Activated CD8-positive, alpha-beta memory T cell treated with anti-CD3 and anti-CD28 coated beads, Interleukin-2, amount 50 U/mL, for 48 hours (primary cell): ENCODE results near the gene MYBPH.

Experiments
- DNase-seq: peaks from one replicate; pipeline ENCODE4 v3.0.0-alpha.2; 2020

MYBPH gene

DNA sequence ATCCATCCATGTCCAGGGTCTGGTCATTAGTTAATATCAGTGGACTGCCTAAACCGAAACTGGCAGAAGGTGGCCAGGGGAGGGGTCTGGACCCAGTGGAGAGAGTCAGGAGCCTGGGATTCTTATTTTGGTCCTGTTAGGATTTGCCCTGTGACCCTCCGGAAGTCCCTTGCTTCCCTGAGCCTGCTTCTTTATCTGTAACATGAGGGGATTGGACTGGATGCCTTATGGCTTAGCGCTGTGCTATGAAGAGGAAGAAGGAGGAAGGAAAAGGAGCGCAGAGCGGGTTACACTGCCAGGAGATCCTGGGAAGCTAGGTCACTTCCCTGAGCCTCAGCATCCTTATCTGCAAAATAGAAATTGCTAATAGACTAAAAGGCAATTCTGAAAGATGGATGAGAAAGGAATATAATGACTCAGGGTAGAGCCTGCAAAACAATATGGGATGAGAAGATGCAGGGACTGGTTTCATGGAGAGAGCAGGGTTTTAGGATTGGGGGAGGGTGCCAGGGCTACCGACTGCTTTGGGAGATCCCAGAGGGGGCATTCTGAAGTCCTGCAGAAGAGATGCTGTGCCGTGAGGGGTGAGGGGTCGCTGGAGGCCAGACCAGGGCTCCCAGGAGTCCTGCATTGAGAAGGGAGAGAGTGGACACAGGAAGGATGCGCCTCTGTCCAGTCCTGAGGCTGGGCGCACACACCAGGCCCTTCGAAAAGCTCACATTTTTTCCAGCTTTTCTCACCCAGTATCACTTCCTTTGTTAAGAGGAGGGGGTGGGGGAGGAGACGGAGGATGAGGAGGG lies 48.6 kb downstream of the MYBPH start:
- no peak for DNase-seq

DNA sequence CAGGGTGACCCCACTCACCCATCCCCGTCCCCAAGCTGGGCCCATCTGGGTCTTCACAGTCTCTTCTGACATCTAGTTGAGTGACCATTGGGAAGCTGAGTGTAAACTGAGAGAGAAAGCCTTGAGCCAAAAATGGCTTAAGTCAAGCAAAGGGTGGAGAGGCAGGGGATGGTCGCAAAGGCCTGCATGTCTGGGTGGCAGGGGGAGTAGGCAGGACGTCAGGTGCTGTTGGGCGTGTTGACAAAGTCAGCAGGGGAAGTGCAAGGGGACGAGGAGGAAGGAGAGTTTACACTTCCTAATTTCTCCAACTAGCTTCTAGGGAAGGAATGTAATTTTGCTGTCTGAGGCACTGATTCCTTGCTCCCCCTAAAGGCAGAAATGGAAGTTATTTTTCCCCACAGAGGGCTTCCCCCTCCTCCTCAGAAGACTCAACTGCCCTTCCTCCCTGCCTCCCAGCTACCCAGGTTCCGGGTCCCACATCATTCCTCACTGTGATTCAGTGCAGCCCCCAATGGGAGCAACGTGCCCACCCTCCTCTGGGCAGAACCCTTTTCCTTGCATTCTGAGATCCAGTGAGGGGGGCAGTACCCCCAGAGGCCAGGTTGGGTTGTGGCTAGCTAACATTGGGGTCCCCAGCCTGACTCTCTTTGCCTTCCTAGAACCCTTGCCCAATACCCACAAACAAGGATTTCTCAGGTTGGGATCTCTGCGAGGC lies 49.3 kb downstream of the MYBPH start:
- no peak for DNase-seq

DNA sequence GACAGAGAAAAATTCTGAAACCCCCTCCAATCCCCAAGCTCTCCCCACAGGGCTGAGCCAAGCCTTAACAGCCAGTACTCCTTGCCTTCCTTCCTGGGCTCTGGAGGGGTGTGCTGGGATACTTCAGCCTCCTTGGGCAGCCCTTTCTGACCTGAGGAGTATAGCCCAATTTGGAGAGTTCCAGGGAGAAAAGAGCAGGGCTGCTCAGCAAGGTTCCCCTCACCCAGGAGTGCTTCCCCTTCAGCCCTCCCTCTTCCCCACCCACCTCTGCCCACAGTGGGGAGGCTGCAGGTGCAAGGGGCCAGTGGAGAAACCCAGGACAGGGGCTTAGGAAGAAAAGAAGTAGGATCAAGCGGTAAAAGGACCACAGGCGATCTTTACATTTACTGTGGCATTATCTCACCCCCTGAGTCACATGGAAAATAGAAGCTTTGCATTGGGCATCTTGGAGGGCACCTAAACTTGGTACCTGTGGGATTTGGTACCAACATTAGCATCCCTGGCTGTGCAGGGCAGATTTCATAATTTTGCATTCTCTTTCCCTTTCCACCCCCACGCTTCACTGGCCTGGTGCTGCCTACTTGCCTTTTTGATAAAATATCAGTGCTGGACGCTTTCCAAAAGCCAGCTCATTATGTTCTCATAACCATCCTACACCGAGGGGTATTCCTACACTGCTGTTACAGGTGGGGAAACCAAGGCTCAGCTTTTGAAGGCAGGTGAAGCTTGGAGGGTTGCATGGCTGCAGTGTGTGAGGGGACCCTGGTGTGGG lies 50.9 kb downstream of the MYBPH start:
- no peak for DNase-seq

DNA sequence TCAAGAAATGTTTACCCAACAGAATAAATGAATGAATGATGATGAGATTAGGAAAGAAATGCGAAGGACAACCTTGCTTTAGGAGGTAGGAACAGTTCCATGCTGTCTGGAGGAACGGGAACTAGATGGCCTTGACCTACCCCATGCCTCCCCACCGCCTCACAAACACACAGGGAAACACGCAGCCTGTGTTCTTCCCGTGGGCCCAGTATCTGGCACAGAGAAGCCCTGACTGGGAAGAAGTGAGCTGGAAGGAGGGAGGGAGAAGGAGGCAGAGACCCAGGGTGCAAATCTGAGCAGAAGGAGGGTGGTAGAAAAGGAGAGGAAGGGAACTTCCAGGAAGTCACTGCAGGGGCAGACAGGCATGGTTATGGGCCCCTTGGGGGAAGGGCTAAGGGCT lies 51.6 kb downstream of the MYBPH start:
- no peak for DNase-seq

DNA sequence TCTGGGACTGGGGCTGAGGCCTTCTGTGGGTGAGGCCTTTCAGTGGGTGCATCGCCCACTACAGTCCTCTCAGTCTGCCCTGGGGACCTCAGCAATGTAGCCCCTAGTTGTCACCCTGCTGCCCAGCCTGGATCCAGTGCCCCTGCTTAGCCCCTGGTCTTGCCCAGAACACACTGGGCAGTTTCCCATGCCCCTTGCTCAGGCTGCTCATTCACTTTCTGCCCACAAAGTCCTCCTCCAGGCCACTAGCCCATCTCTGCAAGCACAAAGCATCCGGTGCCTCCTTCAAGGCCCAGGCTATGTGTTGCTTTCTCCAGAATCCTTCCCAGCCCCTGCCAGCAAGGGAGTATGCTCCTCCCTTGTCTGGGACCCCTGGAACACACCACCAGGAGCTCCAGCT lies 53.5 kb downstream of the MYBPH start:
- DNase-seq: no peak

DNA sequence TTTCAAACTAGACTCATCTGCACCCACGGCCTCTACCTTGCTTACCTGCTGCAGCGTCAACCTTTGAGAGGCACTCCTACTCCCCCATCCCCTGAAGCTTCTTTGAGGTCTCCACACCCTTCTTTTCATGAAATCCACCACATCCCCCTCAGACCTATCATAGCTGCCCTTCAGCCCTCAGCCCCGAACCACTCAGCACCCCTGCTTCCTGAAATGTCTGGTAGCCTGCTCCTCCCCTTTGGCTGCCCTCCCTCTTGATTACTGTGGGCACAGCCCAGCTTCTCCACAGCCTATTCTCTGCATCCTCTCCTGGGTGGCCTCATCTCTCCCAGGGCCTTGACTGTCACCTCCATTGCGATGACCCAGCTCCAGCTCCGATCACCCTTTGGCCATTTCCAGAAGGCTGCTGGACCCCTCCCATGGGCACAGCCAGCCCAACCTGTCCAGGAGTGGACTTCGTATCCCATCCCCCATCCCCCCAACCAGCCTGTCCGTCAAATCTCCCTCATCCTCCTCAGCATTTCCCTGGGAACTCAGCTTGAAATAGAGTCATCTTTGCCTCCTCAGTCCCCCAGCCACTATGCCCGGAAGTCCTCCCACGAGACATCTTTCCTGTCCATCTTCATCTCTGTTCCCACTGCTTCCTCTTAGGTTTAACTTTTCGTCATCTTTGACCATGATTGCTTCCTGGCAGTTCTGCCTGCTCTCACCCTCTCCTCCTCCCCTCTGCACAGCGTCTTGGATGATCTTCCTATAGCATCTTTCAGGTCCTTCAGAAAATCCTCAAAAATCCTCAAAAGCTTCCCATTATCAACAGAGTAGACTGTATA lies 54.2 kb downstream of the MYBPH start:
- DNase-seq: no peak

DNA sequence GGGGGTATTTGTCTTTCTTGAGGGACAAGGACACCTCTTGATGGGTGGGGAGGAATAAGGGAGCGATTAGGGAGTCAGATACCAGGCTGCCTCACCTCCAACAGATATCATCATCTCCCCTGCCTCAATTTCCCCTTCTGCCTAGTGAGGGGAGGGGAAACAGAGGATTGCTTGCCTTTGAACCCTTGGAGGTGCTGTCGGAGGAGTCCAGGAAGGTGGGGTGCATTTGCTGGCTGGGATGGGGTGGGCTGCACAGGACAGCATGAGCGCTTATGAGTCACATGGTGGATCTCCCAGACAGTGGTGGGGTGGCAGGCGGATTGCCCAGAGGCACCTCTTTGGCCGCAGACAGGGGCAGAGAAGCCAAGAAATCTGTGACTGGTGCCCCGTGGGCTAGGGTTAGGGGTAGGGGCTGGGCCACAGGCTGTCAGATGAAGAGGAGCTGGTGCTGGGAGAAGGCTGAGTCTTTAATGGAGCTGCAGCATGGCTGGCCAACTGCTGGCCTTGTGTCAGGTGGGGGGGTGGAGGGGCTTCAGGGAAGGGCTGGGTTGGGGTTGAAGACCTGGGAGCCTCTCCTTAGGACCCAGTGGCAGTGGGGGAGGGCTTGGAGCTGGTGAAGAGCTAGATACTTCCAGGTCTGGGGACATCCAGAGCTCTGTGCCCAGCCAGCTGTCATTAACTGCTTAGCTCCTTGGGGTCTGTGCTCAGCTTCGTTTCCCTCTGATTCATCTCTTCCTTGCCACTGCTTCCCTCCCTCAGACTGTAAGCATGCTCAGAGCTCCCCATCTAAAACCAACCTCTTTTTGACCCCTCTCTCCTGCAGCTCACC lies 55.1 kb downstream of the MYBPH start:
- no peak for DNase-seq
